CD4-positive, alpha-beta T cell (primary cell): ENCODE data around the gene PHAF1. TPM values are rescaled to one million over a fixed set of nuclear protein-coding genes. Genes with fewer than 3 reads are reported as not detected.

Experiments
- ATAC-seq: fragments of 200-7000 bp; cut with Tn5 transposase; one replicate; pipeline ENCODE4 v1.10.0; 2022; ENCODE audit warnings: mild to moderate bottlenecking; ENCODE audit not compliant: poor library complexity
- CTCF ChIA-PET: fragments of 350-600 bp; sonication (Branson Sonifier 250); formaldehyde crosslinking; loops from one replicate; lab custom pipeline; 2021; ENCODE audit warnings: antibody characterized with exemption, inconsistent platforms; lab: Charles Lee
- POLR2A ChIA-PET: fragments of 350-600 bp; sonication (Branson Sonifier 250); formaldehyde crosslinking; loops from one replicate; lab custom pipeline; 2021; ENCODE audit warnings: antibody characterized with exemption, inconsistent platforms; lab: Charles Lee
- DNase-seq, 14 experiments: peaks; one replicate each; pipeline ENCODE4 v3.0.0-alpha.2; 2013 to 2020; ENCODE audit warnings: mixed read lengths in 2 of 14
- H3K27ac ChIP-seq, 2 donors: one replicate each; pipeline versions ENCODE4 v1.5.1 to v1.7.0; 2013; ENCODE audit warnings: low read length in 2 of 2, low read depth in 1 of 2, mild to moderate bottlenecking in 1 of 2
- H3K27me3 ChIP-seq, 2 experiments: 1 replicate in 1 of 2; 2 replicates in 1 of 2; pipeline versions ENCODE4 v1.6.1 to v1.7.0; 2013; ENCODE audit warnings: low read length in 2 of 2, control low read depth in 1 of 2, mild to moderate bottlenecking in 1 of 2, moderate library complexity in 1 of 2; ENCODE audit not compliant: insufficient read depth in 2 of 2, control insufficient read depth in 1 of 2
- H3K36me3 ChIP-seq: one replicate; pipeline ENCODE4 v1.6.1; 2013; ENCODE audit warnings: low read length, control low read depth; ENCODE audit not compliant: insufficient read depth
- H3K4me1 ChIP-seq: one replicate; pipeline ENCODE4 v1.6.1; 2013; ENCODE audit warnings: low read length, control low read depth; ENCODE audit not compliant: insufficient read depth
- H3K4me3 ChIP-seq: one replicate; pipeline ENCODE4 v1.5.1; 2013; ENCODE audit warnings: mild to moderate bottlenecking, low read length, moderate library complexity
- H3K9me3 ChIP-seq, 2 experiments: 1 replicate in 1 of 2; 2 replicates in 1 of 2; pipeline versions ENCODE4 v1.6.1 to v1.7.0; 2013; ENCODE audit warnings: low read length in 2 of 2, mild to moderate bottlenecking in 2 of 2, control low read depth in 1 of 2, moderate library complexity in 1 of 2; ENCODE audit not compliant: control insufficient read depth in 1 of 2, insufficient read depth in 1 of 2
- H3K27ac Mint-ChIP-seq: one replicate; pipeline ENCODE4 v1.8.0; 2020; ENCODE audit warnings: mixed read lengths
- H3K27me3 Mint-ChIP-seq: one replicate; pipeline ENCODE4 v1.8.0; 2021; ENCODE audit warnings: mixed read lengths
- H3K36me3 Mint-ChIP-seq: one replicate; pipeline ENCODE4 v1.8.0; 2021; ENCODE audit warnings: low read depth, mixed read lengths
- H3K4me1 Mint-ChIP-seq: one replicate; pipeline ENCODE4 v1.8.0; 2021; ENCODE audit warnings: low read depth, mixed read lengths
- H3K4me3 Mint-ChIP-seq: one replicate; pipeline ENCODE4 v1.8.0; 2020; ENCODE audit warnings: mild to moderate bottlenecking, mixed read lengths
- H3K9me3 Mint-ChIP-seq: one replicate; pipeline ENCODE4 v1.8.0; 2020; ENCODE audit warnings: mixed read lengths
- intact Hi-C, 2 experiments: fragments of 100-400 bp; cut with DNase I in 1 of 2; cut with micrococcal nuclease in 1 of 2; formaldehyde crosslinking; loops; one replicate each; pipeline versions ENCODE4 v1.15.1 to v1.9.0; 2023 to 2025; cut with DNase I, micrococcal nuclease
- total RNA-seq, 174 experiments: library from RNA in 2 of 174; stranded (reverse) in 2 of 174; gene quantifications; one replicate each; pipeline ENCODE4 v1.2.3 and lab custom pipeline; 2021 to 2026
- TF ChIP-seq, protein P1 (sequence below): fragments of 200-600 bp; IDR thresholded peaks from one replicate; pipeline ENCODE4 v1.8.0; 2022; ENCODE audit warnings: antibody characterized with exemption, mild to moderate bottlenecking

The PHAF1 gene
- total RNA-seq, 2 experiments from 2014 or later, result 10.6 to 10.8 TPM

DNA sequence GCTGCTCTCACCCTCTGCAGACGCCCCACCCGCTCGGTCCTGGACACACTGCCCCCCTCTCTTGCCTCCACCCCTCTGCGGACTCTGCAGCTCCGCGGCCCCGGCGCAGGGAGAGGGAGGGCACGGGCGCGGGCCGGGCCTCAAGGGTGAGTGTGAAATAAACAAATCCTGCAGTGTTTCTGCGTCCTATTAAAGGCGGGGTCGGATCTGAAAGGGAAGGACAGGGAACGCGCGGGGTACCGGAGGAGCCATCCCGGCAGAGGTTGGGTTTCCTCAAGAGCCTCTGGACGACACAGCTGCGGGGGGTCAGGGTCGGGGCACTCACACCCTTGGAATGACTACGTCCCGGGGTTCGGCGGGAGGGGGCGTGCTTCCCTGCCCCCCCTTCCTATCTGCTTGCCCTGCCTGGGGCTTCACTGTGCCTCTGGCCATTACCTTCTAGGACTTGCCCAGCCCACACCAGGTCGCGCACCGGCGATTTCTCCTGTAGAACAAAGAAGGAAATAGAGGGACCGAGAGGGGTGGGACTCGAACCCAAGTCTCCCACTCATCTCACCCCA, 54.3 kb downstream of the PHAF1 start:
- peaks cover 10% of the 10 kb centered on the region for H3K36me3 Mint-ChIP-seq
- intact Hi-C loops, result loop anchor here in 1 of 2 experiments (2.0 kb wide), 1 partner anchor 19 kb away; the partner anchor contains the start of gene MATCAP1
- peak overlapping the region; percentile 72 for H3K4me3 Mint-ChIP-seq
- Histone ChIP-seq H3K4me3 (peak overlapping the region; percentile 32), H3K9me3 (peaks cover 0 to 27% of the 10 kb centered on the region in 2 experiments), H3K27me3 (peaks cover 62 to 73% of the 10 kb centered on the region in 2 experiments), H3K27ac (no peak overlapping the region), H3K36me3 (no peaks in the 10 kb centered on the region), H3K4me1 (peaks cover 64% of the 10 kb centered on the region)
- H3K4me1 Mint-ChIP-seq, result peaks cover 30% of the 10 kb centered on the region
- DNase-seq (peak in 1 of 14 experiments; percentile 23), ATAC-seq (no peak)
- H3K9me3 Mint-ChIP-seq, result no peaks in the 10 kb centered on the region
- peaks cover 75% of the 10 kb centered on the region for H3K27me3 Mint-ChIP-seq
- no peak overlapping the region for H3K27ac Mint-ChIP-seq
- ChIA-PET POLR2A (interaction anchor here (2.1 to 5.5 kb wide), 3 partner anchors 9 to 20 kb away, joined by 8 to 51 read pairs (median 16); partner anchors contain the start of gene MATCAP1), CTCF (interaction anchor here (0.8 to 2.7 kb wide), 3 partner anchors 9 to 293 kb away, joined by 3 to 12 read pairs (median 5); no protein-coding TSS in a partner anchor)
- TF ChIP-seq, protein P1, sequence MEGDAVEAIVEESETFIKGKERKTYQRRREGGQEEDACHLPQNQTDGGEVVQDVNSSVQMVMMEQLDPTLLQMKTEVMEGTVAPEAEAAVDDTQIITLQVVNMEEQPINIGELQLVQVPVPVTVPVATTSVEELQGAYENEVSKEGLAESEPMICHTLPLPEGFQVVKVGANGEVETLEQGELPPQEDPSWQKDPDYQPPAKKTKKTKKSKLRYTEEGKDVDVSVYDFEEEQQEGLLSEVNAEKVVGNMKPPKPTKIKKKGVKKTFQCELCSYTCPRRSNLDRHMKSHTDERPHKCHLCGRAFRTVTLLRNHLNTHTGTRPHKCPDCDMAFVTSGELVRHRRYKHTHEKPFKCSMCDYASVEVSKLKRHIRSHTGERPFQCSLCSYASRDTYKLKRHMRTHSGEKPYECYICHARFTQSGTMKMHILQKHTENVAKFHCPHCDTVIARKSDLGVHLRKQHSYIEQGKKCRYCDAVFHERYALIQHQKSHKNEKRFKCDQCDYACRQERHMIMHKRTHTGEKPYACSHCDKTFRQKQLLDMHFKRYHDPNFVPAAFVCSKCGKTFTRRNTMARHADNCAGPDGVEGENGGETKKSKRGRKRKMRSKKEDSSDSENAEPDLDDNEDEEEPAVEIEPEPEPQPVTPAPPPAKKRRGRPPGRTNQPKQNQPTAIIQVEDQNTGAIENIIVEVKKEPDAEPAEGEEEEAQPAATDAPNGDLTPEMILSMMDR, result no peak

DNA sequence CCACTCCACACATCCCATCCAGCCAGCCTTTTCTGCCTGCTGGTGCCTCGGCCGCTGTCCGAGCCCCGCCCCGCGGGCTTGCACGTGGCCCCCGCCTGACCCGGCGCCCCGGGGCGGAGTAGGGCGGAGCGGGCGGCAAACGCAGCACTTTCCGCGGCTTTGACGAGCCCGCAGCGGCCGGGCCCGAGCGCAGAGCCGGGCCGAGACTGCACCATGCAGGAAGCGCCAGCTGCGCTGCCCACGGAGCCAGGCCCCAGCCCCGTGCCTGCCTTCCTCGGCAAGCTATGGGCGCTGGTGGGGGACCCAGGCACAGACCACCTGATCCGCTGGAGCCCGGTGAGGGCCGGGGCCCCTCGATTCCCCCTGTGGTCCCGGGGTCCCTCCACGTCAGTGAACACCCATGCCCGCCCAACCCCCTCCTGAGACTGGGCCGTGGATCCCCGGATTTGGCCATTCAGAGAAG, 54.9 kb downstream of the PHAF1 start, which contains the start of gene HSF4:
HSF4 (plus strand) TSS at position 147 of the 463 bp plus-strand sequence; CDS start at position 214, 67 bp downstream.
- H3K4me3 Mint-ChIP-seq, result peak within 1 kb of the TSS; percentile 72
- H3K4me1 Mint-ChIP-seq, result peaks cover 31% of the 10 kb centered on the region
- ChIA-PET POLR2A (interaction anchor here (1.3 to 2.2 kb wide), 2 partner anchors 10 to 14 kb away, joined by 4 to 8 read pairs; partner anchors contain the start of gene B3GNT9), CTCF (interaction anchor here (2.7 kb wide), 1 partner anchor 9 kb away, joined by 12 read pairs; no protein-coding TSS in a partner anchor)
- H3K4me1 ChIP-seq, result peaks cover 66% of the 10 kb centered on the region
- peaks cover 0 to 33% of the 10 kb centered on the region in 2 experiments for H3K9me3 ChIP-seq
- intact Hi-C loops, result no loop called here
- H3K36me3 ChIP-seq, result no peaks in the 10 kb centered on the region
- DNase-seq, result peak in 3 of 14 experiments; percentile 14 to 54 (median 51)
- H3K36me3 Mint-ChIP-seq, result peaks cover 7% of the 10 kb centered on the region
- peaks cover 68 to 78% of the 10 kb centered on the region in 2 experiments for H3K27me3 ChIP-seq
- ATAC-seq, result no peak
- H3K27ac Mint-ChIP-seq, result no peak within 1 kb of the TSS
- H3K9me3 Mint-ChIP-seq, result no peaks in the 10 kb centered on the region
- no peak within 1 kb of the TSS for H3K27ac ChIP-seq
- peaks cover 80% of the 10 kb centered on the region for H3K27me3 Mint-ChIP-seq
- peak within 1 kb of the TSS; percentile 32 for H3K4me3 ChIP-seq
- TF ChIP-seq, protein P1, result no peak

DNA sequence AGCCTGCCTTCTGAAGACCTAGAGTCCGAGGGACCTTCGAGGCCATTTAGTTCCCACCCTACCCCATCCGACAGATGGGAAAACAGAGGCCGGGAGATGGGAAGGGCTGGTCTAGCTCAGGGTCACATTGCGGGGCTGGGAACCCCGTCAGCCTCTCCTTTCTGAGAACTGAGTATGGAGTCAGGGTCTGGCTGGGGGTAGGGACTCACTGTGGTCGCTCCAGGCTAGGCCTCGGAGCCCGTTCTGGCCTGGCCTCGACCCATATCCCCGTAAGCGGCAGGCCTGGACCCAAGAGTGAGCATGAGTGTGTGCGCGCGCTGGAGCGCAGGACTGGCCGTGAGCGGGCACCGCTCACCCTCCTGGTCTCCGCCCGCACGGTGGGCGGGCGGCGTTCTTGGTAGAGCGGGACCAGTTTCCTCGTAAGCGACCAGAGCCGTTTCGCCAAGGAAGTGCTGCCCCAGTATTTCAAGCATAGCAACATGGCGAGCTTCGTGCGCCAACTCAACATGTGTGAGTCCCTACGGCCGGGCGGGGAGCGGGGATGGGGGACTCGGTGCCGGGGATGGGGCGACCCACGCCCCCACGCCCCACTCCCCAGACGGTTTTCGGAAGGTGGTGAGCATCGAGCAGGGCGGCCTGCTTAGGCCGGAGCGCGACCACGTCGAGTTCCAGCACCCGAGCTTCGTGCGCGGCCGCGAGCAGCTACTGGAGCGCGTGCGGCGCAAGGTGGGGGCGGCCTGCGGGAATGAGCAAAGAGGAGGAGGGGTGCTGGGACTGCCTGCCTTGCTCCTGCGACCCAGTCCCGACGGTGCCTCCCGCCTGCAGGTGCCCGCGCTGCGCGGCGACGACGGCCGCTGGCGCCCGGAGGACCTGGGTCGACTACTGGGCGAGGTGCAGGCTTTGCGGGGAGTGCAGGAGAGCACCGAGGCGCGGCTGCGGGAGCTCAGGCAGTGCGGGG, 55.7 kb downstream of the PHAF1 start:
- no peak for ATAC-seq
- Histone ChIP-seq H3K4me1 (peaks cover 68% of the 10 kb centered on the region), H3K27me3 (peaks cover 73 to 83% of the 10 kb centered on the region in 2 experiments), H3K36me3 (no peaks in the 10 kb centered on the region), H3K27ac (no peak overlapping the region), H3K4me3 (no peak overlapping the region), H3K9me3 (peaks cover 0 to 33% of the 10 kb centered on the region in 2 experiments)
- CTCF ChIA-PET, result interaction anchor here (2.7 kb wide), 1 partner anchor 10 kb away, joined by 12 read pairs; no protein-coding TSS in a partner anchor
- peak in 1 of 14 experiments; percentile 27 for DNase-seq
- Mint-ChIP-seq H3K9me3 (no peaks in the 10 kb centered on the region), H3K4me3 (peak overlapping the region; percentile 11), H3K4me1 (peaks cover 32% of the 10 kb centered on the region), H3K27ac (no peak overlapping the region), H3K36me3 (peaks cover 6% of the 10 kb centered on the region), H3K27me3 (peaks cover 83% of the 10 kb centered on the region)
- POLR2A ChIA-PET, result interaction anchor here (1.3 to 2.2 kb wide), 2 partner anchors 10 to 15 kb away, joined by 4 to 8 read pairs; partner anchors contain the start of gene B3GNT9
- TF ChIP-seq, protein P1, result no peak
- intact Hi-C loops, result no loop called here
